Measurements from ENCODE around the gene MN1.

DNA sequence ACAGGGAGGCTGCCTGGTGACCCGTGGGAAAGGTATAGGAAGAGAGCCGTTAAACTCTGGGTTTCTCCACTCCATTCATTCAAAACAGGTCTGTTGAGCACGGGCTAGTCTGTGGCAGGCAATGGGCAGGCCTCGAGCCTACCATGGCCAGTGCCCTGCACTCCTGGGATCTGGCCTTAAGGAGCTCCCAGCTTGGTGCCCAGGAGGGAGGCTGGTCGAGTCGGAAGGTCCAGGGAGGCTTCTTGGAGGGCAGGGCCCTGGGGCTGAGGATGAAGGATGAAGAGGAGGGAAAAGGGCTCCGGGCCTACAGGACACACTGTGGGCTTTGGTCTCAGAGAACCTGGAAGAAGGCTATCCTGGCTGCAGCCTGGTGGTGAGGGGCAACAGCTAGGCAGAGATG is 41.9 kb upstream of the MN1 start:
- TF ChIP-seq ESRRG (CRISPR knock-in tag; IDR thresholded peaks at IDR 0.05), result no peak
- no peak for TF ChIP-seq CREB5 (CRISPR knock-in tag; IDR thresholded peaks at IDR 0.05; ENCODE audit: low read depth)
- TF ChIP-seq, protein P1, sequence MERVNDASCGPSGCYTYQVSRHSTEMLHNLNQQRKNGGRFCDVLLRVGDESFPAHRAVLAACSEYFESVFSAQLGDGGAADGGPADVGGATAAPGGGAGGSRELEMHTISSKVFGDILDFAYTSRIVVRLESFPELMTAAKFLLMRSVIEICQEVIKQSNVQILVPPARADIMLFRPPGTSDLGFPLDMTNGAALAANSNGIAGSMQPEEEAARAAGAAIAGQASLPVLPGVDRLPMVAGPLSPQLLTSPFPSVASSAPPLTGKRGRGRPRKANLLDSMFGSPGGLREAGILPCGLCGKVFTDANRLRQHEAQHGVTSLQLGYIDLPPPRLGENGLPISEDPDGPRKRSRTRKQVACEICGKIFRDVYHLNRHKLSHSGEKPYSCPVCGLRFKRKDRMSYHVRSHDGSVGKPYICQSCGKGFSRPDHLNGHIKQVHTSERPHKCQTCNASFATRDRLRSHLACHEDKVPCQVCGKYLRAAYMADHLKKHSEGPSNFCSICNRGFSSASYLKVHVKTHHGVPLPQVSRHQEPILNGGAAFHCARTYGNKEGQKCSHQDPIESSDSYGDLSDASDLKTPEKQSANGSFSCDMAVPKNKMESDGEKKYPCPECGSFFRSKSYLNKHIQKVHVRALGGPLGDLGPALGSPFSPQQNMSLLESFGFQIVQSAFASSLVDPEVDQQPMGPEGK (CRISPR knock-in tag; IDR thresholded peaks at IDR 0.05; ENCODE audit: borderline replicate concordance), result no peak
- TF ChIP-seq ZFP3 (CRISPR knock-in tag; IDR thresholded peaks at IDR 0.05), result no peak
- no peak for TF ChIP-seq ZNF70 (CRISPR knock-in tag; IDR thresholded peaks at IDR 0.05)
- no peak for TF ChIP-seq ZC3H10 (CRISPR knock-in tag; IDR thresholded peaks at IDR 0.05)
- TF ChIP-seq ZFP30 (CRISPR knock-in tag; IDR thresholded peaks at IDR 0.05), result no peak
- no peak for TF ChIP-seq ARNTL (CRISPR knock-in tag; IDR thresholded peaks at IDR 0.05; ENCODE audit: borderline replicate concordance, low read depth)
- no peak for TF ChIP-seq RARB (CRISPR knock-in tag; IDR thresholded peaks at IDR 0.05)
- no peak for TF ChIP-seq PPARA (CRISPR knock-in tag; IDR thresholded peaks at IDR 0.05; ENCODE audit: borderline replicate concordance)
- no peak for TF ChIP-seq ISL1 (CRISPR knock-in tag; IDR thresholded peaks at IDR 0.05)
- TF ChIP-seq BACH2 (CRISPR knock-in tag; IDR thresholded peaks at IDR 0.05; ENCODE audit: borderline replicate concordance), result no peak
- no peak for TF ChIP-seq ZNF565 (CRISPR knock-in tag; conservative IDR thresholded peaks at IDR 0.05; ENCODE audit: low read depth)

Data from SK-N-SH treated with all-trans-retinoic acid at 6 μM for 48 hours (cell line).